HG03439 (cell line): Measurements from ENCODE around the gene TMEFF2.
A peak's percentile ranks its signal among the peaks of the same experiment; 100 is the strongest.

Experiments used
- ATAC-seq: cut with Tn5 transposase; IDR thresholded peaks from one replicate; pipeline ENCODE4 v1.9.1; 2021; ENCODE audit warnings: mild to moderate bottlenecking, moderate library complexity; ENCODE audit not compliant: unreplicated experiment

Gene TMEFF2

GRCh38 chr2:192184349-192184748 lies 10.4 kb downstream of the TMEFF2 start:
- no peak for ATAC-seq

DNA sequence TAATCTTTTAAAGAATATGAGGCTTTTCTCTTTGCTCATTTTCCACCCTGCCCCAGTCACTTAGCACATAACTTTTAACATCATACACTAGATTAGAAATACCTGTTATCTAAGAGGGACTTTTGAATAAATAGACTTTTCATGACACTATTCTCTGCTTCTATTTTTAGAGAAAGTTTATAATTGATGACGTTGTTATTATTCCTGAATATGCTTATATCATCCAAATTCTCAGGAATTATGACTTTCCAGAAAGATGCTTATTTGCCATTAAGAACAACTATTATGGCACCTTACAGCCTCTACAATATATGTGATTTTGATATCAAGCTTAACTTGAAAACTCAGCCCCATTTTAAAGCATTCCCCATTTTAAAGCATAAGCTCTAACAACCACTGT lies 11.4 kb downstream of the TMEFF2 start:
- ATAC-seq: no peak

DNA sequence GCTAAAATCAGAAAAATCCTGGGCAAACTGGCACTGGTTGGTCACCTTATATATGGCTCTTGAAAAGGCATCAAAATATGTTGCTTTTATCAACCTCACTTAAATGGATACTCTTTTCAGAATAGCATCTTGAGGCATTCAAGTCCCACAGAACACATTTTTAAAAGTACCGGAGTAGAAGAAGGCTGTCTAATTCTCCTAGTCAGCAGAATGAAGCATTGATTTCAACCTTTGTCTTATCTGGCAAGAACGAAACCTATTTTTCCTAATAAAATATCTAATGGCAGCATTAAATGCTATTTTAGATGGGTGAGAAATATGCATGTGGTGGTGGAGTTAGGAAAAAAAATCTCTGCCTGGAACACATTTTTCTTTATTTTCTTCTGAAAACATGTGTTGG lies 27.8 kb downstream of the TMEFF2 start:
- ATAC-seq: no peak

DNA sequence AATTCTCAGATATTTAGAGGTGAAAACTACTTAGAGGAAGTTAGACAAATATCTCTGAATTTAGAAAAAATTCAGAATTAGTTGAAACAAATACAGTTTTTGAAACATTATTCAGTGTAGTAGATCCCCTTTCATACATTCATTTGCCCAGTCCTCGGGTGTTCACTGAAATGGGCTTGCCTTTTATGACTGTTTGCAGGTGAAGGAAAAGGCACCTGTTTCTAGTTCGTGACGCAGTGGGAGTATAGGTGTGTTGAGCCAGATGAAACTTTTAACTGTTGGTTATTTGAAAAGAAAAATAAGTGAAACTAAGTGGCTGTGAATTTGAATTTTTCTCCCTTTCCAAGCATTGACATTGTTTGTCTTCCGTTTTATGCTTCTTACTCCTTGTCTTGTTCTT lies 28.9 kb downstream of the TMEFF2 start:
- no peak for ATAC-seq

- ATAC-seq: peak; percentile 78
Observed at GRCh38 chr2:192162392-192163042, 32.2 kb downstream of the TMEFF2 start.

GRCh38 chr2:192161656-192162290 lies 33.0 kb downstream of the TMEFF2 start:
- no peak for ATAC-seq

GRCh38 chr2:192159736-192160135 lies 35.0 kb downstream of the TMEFF2 start:
- no peak for ATAC-seq

- no peak for ATAC-seq
Observed at GRCh38 chr2:192159208-192159607, 35.5 kb downstream of the TMEFF2 start.

DNA sequence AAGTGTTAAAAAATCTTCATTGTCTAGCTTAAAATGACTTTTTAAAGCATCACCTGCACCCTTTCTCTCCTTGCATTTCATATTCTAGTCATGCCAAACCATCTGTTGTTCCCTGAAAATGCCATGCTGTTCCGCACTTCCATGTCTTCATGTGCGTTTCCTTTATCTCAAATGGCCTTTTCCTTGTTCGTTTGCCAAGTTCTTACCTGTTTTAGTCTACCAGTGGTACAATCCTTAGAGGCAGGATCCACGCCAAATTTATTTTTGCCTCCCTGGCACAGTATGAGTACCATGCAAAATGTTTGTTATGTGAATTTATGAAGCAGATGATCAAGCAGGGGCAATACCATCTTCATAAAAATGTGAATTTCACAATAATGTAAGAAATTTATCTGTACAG lies 37.0 kb downstream of the TMEFF2 start:
- ATAC-seq: no peak

DNA sequence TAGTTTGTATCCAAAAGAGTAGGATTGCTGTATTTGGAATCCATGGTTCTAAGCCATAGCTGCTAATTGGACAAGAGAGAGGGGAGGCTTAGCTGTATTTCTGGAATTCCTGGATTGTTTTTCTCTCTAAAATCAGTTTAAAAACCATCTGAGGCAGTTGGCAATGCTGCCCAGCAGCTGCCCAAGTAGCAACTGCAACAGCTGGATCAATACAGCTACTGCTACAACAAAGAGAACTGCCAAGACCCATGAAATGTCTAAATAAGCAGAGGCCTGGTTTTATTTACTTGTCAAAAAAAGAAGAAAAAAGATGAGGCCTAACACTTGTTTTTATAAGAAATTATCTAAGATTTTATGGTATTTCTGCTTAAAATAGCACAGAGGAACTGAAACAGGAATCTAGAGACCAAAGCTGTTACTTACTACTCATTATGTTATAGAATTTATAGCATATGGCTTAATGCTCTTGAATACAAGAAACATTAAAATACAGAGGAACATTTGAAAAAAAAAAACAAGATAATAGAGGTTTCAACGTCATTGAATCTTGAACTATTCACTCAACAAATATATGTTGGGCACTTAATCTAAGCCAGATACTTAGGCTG lies 39.1 kb downstream of the TMEFF2 start:
- ATAC-seq: no peak

- ATAC-seq: no peak
Observed at GRCh38 chr2:192153561-192153960, 41.2 kb downstream of the TMEFF2 start.

DNA sequence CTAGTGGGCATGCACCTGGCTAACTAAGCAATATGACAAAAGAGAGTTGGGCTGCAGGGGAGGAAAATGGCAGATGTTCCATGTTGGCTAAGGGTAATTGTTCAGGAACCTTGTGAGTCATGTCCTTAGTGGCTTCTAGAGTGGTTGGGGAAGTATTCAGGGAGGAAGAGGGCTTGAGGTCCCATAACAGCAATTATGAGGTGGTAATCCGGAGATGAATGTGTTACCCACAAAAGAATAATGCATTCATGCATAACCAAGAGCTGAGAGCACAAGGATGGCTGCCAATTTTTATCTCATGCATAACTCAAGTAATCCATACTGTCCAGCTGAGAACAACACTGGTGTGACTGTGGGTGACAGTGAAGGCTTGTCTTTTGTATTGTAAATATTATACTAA lies 42.9 kb downstream of the TMEFF2 start:
- ATAC-seq: no peak

GRCh38 chr2:192150166-192150565 lies 44.6 kb downstream of the TMEFF2 start:
- ATAC-seq: no peak

DNA sequence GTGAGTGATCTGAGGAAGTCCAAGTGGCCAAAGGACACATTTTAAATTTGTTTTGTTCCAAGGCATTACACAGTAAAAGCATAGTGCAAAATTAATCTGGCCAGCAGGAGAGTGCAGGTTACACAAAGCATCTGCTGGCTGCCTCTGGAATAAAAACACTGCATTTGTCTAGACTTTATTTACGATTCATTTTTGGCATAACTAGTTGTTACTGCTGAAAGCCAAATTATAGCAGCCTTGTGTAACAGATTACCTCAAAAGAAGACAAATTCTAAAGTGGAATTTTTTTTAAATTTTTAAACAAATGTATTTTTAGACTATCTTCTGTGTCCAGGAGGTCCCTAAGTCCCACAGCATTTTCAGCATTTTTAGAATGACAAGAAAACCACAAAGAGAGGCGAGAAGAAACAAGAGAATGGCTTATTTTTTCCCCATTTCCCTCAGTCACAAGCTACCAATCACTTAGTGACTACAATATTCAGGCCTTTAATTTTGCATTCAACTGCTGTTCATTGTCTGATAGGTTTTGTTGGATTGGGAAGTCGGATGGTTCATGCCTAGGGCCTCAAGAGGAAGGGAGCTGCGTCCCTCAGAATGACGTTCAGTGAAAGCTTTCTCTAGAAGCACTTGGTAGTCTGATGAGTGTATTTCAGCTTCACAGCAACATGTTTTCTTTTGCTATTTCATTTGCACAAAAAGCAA lies 46.0 kb downstream of the TMEFF2 start:
- ATAC-seq: no peak

DNA sequence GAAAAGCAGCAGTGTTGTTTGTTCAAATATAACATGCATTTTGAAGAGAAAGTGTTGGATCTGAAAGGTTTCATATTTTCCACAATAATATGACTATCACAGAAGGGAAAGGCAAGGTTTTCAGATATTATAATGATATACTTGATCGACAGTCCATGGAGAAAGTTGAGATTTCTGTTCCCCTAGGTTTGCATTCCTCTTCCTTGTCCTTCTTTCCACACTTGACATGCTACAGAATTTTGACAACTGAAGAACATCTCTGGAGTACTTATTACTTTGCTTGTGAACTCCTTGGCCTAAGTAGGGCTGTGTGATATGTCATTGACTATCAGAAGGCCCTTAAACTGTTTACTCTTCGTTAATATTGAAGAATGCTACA lies 46.5 kb downstream of the TMEFF2 start:
- ATAC-seq: no peak

DNA sequence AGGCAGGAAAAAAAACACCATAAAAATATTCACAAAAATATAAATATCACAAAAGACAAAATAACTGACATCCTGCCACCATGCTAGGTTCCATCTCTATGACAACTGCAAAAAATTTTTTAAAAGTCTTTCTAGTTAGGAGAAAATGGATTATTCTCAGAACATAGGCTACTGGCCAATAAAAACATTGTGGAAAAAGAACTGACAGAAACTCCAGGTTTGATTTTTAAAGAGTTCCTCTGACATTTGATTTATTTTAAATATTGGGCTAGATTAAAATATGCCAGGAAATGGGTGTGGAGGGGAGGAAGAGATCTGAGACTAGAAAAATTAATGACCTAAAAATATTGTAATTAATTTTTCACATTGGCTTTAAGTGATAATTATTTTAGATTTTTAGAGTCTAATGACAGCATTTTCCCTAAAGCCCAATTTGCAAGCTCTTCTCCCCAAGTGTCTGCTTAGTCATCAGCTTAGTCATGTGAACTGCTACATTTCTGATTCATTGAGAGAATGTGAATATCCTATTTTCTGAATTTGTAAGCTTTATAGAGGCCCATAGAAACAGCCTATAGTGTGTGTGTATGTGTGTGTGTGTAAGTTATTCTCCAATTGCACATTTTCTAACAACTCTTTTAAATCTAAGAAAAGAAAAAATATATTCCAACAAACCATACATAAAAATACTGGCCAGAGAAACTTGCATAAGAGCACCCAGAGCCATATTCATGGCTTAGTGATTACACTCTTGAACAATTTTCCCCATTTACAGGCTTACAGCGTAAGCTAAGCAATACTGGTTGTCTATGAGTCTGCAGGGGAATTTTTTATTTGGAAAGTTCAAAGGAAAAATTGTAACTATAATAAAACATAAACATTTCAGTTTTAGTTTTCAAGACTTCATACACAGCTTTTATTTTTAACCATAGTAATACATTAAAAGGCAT lies 48.4 kb downstream of the TMEFF2 start:
- no peak for ATAC-seq

DNA sequence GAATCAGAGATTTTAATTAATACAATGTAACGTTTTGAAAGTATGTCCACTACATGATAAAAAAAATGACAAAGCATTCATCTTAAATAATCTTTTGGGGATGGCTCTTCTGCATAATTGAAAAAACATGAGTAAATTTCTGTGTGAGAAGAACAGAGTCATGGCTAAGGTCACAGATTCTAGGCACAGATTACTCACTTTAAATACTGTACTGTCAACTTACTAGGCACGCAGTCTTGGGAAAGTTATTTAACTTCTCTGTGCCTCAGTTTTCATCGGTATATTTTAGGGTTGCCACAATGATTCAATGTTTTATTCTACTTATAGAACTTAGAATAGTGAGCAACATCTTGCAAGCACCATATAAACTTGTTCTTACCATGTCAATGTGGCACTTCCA lies 49.2 kb downstream of the TMEFF2 start:
- ATAC-seq: no peak

GRCh38 chr2:192140236-192140839 lies 54.4 kb downstream of the TMEFF2 start:
- ATAC-seq: no peak

GRCh38 chr2:192139813-192140212 lies 54.9 kb downstream of the TMEFF2 start:
- no peak for ATAC-seq

DNA sequence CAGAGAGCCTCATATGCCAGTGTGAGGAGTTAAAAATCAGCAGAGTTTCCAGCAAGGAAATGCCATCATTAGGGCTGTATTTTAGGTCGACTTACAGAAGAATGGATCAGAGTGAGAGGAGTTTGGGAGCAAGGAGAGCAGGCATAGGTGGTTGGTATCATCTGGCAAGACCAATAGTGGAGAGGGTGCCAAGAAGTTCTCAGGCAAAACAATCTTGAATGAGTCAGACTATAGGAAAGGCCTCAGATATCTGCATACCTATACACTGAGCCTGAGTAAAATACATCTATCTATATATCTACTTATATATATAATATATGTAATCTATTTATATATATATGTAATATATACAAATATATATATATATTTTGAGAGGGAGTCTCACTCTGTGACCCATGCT lies 57.3 kb downstream of the TMEFF2 start:
- ATAC-seq: no peak
